GM18508 (cell line): ENCODE measurements around the gene OR8A1.
"Not testable (repeated sequence)": the region's sequence is repeated elsewhere in the genome, so short reads cannot be mapped to it uniquely, and the experiment has no call there.

Experiments
- ATAC-seq: cut with Tn5 transposase; IDR thresholded peaks from one replicate; pipeline ENCODE4 v1.9.1; 2021; ENCODE audit warnings: moderate number of reproducible peaks; ENCODE audit not compliant: insufficient read depth, unreplicated experiment

OR8A1 gene

DNA sequence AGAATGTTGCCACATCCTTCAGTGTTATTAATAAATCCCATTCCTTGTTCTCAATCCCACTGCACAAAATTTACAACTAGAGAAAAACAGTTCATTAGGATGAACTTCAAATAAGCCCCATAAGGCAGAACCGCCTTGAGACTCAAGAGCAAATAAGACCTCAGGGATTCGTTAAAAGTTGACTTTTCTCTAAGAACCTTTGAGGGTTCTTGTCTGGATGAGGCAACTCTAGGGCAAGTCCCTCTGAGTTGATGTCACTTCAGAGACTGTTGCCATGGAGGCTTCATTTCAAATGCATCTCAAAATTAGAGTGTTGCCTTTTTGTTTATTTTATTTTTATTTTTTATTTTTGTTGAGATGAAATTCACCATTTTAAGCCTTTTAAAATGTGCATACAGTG is 21.6 kb downstream of the OR8A1 start:
- no peak for ATAC-seq

DNA sequence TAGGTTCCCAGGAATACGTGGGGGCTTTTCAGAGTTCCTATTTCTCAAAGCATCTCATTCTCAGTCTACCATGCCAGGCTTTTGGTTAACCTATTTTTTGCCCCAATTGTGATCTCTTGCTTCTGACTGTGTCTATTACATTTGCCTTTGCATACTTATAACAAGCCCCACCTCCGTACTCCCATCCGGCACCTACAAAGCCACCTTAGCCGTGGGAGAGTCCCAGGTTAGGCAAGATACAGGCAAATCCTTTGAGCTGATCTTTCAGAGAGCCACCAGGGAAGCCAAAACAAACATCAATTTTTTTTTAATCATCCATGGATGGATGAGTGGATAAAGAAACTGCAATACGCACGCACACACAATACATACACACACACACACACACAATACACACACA is 22.8 kb downstream of the OR8A1 start:
- ATAC-seq: no peak

DNA sequence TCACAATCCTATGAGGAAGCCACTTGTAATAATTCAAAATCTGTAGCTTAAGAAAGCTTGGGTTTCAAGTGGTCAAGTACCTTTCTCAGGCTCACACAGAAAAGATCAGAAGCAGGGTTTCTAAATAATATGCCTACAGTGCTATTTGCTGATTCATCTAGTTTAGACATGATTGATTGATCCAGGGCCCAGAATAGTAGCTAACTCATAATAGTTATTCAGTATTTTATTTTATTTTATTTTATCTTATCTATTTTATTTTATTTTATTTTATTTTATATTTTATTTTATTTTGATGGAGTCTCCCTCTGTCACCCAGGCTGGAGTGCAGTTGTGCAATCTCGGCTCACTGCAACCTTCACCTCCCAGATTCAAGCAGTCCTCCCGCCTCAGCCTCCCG is 25.5 kb downstream of the OR8A1 start:
- no peak for ATAC-seq

DNA sequence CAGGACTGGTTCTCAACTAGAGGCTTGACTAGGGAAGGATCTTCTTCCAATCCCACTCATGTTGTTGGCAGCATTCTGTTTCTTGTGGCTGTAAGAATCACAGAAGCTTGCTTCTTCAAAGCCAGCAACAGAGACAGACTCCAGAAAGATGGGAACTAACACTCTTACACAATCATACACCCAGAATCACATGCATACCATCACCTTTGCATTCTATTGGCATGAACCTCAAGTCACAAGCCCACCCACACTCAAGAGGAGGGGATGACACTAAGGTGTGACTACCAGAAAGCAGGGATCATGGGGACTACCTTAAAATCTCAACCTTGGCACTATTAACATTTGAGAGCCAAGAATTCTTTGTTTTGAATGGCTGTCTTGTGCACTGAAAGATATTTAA is 27.8 kb downstream of the OR8A1 start:
- ATAC-seq: no peak

DNA sequence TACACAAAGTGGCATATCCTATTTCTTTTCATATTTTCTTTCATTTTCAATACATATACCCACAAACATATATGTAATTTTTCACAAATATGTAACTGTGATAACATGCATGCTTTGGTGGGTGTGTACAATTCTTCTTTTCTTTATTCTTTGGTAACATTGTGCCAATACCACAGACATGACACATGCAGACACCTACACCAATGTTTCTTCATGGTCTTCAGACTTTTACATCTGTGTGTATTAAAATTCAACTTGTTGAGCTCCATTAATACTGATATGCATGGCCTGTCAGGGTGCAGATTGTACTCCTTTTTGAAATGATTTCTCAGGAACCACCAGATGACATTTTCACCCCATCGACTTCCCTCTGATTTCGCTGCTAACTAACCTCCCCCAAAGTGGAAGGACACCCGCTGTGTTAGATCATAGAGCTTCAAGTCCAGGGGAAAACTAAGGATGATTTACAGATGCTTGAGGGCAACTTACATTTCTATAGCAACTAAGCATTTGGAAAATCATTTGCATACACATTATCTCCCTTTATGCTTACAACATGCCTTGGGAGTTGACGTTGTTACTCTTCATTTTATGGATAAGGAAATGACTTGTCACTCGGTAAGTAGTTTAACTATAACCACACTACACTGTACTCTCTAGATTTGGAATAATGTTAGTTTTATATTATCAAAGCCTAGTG is 31.0 kb downstream of the OR8A1 start:
- ATAC-seq: no peak

DNA sequence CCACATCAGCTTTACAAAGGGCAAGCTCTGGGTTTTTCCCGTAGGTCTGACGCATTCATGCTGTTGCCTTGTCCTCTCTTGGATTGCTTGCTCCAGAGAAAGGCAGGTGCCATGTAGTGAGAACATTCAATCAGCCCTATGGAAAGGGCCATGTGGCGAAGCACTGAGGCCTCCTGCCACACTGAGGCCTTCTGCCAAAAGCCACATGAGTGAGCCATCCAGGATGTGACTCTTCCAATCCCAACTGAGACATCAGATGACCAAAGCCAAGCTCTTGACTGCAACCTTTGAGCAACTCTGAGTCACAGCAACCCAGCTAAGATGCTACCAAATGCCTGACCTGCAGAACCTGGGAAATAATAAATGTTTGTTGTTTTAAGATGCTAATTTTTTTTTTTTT is 32.4 kb downstream of the OR8A1 start:
- ATAC-seq: no peak

DNA sequence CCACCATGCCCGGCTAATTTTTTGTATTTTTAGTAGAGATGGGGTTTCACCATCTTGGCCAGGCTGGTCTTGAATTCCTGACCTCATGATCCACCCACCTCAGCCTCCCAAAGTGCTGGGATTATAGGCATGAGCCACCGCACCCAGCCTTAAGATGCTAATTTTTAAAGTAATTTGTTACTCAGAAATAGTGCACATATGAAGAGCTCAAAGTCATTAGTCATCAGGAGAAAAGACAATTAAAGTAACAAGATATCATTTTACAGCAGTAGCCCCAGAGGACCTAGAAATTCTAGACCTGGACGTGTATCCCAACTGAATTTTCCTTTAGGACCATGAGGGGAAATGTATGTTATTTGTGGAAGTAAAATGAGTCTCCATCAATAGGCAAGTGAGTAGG is 32.9 kb downstream of the OR8A1 start:
- not testable (repeated sequence) for ATAC-seq

DNA sequence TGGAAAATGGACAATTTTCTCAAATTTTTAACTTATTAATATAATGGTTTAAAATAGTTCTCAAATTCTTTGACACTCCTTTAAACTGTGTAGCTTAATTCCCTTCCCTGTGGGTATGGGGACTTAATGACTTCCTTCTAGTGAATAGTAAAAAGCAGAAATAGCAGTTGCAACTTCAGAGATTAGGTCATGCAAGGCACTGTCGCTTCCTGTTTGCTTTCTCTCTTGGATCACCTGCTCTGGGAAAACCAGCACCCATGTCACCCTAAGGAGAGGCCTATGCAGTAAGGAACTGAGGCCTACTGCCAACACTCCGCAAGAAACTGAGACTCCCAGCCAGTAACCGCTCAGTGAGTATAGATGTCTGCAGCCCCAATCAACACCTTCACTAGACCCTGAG is 35.9 kb downstream of the OR8A1 start:
- no peak for ATAC-seq

DNA sequence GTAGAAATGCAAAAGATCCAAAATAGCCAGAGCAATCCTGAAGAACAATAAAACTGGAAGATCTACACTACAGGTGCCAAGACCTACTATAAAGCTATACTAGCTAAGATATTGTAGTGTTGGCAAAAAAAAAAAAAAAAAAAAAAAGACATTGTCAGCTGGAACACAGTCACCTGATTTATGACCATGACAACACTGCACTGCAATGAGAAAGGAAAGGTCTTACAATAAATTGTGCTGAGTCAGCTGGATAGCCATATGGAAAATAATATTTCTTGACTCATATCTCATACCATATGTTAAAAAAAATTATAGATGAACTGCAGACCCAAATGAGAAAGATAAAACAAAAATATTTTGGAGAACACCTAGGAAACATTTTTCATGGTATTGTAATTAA is 38.4 kb downstream of the OR8A1 start:
- ATAC-seq: no peak

DNA sequence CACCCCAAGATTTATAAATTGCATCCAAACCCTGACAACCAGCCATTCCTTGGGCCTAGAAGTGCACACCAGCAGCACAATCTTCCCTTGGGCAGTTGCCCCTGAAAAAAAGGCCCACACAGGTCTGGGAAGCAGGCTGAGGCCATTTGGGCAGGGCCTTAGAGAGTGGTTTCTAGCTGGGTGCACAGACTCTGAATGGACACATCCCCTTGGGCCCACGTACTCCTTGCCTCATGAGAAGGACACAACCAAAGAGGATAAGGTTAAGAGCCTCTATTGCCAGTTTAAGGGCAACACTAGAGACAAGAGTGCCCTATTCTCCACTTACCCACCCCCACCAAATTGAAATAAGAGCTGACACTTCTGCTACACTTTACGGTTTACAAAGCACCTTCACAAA is 40.5 kb downstream of the OR8A1 start:
- ATAC-seq: no peak

DNA sequence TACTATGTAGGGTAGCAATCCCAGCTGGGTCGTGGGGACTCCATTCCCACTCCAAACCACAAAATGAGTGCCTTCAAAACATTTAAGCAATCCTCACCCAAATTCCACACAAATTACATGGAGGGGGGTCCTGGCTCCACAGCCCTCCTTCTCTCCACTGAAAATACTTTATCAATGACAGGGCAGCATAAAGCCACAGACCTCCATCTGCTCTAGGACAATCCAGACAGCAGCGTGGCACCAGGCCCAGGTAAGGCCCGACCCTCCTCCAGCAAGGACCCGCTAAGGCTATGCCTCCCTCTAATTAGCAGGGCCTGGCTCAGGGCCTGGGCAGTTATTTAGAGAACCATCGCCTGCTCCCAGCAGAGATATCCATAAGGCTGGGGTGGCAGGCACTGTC is 41.3 kb downstream of the OR8A1 start, which contains the start of gene PANX3:
Gene PANX3, plus strand, starts transcription at position 365 of the 400 bp plus-strand sequence. CDS start 129 bp downstream, outside the sequence.
- ATAC-seq: no peak

DNA sequence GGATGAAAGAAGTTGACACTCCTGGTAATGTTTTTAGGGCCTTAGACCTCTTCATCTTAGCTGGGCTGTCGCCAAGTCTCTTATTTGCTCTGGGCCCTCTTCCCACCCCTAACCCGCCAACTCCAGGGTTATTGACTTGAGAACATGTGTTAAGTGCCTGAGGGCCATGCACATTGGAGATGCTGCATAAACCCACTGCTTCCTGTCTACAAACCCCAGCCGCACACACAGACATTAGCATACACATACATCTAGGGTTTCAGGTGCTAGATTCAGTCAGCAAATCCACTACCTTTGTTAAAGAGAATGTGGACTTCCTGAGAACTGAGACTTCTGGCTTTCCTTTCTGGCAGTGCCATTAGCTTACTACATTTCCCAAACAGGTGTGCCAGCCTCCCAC is 42.2 kb downstream of the OR8A1 start:
- no peak for ATAC-seq

DNA sequence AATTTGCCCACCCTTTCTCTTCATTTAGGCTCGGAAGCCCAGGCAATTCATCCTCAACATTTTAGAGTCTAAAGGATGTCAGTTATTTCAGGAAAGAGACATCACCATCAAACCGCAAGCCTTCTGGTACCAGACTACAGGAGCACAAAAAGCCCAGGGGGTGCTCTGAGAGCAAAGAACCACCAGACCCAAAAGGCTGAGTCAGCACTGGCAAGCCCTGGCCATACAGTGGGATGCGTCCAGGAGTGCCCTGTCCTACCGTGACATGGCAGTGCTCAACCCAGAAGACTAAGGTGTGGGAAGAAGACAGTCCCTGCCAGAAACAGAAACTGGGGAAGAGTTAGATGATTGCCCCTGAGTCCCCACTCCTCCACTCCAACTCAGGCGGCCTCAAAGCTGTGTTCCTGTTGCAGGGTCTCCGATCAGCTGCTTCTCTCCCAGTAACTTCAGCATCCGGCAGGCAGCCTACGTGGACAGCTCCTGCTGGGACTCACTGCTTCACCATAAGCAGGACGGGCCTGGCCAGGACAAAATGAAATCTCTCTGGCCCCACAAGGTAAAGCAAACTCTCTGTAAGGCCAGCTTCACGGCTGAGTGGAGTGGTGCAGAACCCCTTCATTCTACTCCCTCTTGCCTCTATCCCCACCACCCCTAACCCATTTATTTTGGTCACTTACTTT is 42.9 kb downstream of the OR8A1 start:
- ATAC-seq: no peak

DNA sequence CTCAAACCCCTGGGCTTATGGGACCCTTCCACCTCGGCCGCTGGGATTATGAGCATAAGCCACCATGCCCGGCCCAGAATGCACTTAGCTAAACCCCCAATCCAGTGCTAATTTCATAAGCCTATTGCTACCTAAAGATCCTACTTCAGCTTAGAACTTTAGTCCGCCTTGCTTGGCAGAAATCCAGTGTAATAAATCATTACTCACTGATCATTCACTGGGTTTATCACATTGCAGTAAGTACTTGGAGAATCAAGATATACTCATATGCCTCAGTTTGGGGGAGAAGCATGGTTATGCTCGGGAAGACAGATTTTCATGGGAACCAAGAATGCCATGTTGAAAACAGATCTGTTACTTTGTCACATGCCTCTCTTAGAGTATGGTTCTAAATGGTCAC is 49.1 kb downstream of the OR8A1 start:
- ATAC-seq: no peak
